DMS79 (cell line): ENCODE results near the gene TKT.

ENCODE experiments used
- DNase-seq: peaks from one replicate; lab custom pipeline; 2025; lab: John Stamatoyannopoulos, UW

Gene TKT

DNA sequence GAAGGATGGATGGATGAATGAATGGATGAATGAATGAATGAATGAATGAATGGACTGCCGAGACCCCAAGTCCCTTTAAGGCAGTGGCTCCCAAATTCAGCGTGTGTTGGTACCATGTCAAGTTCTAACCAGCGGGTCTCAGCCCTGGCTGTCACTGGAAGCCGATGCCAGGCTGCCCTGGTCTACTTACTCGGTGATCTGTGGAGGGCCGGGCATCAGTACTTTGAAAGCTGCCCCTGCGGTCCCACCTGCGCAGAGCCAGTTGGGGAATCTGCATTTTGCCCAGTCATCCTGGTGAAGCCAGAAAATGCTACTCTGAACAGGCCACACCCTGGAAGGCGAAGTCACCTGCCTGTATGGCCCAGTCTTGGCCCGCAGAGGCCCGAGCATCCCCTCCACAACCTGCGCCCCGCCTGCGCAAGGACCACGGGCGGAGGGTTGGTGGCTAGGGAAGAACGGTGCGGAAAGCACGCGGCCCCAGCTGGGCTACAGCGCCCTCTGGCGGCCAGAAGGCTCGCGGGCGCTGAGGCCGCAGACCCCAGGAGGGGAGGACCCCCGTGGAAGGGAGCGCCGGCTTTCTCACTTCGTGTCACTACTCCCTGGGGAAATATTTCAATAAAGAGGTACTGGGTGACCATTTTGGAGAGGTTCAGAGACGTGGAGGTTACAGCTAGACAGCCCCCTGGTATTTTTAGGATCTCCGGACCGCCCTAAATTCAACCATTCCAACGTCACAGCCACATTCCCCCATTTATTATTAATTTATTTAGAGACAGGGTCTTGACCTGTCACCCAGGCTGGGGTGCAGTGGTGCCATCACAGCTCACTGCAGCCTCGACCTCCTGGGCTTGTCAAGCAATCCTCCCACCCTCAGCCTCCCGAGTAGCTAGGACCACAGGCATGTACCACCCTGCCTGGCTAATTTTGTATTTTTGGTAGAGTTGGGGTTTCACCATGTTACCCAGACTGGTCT, 59.9 kb downstream of the TKT start:
- DNase-seq: no peak

DNA sequence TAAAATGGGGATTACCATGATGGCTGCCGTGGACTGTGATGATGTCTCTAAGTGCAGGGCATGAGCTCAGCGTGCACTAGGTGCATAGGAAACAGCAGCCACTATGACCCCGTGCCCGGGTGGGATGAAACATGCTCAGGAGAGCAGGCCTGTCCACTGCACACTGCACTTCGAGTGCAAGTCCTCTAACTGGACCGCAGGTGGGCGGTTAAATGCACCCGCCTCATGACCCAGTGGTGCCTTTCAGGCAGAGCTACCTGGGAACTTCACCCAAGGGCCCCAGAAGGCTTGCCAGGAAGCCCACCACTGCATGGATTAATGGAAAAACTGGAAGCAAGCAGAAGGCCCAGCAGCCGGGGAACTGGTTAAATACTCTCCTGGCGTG, 60.8 kb downstream of the TKT start:
- no peak for DNase-seq

DNA sequence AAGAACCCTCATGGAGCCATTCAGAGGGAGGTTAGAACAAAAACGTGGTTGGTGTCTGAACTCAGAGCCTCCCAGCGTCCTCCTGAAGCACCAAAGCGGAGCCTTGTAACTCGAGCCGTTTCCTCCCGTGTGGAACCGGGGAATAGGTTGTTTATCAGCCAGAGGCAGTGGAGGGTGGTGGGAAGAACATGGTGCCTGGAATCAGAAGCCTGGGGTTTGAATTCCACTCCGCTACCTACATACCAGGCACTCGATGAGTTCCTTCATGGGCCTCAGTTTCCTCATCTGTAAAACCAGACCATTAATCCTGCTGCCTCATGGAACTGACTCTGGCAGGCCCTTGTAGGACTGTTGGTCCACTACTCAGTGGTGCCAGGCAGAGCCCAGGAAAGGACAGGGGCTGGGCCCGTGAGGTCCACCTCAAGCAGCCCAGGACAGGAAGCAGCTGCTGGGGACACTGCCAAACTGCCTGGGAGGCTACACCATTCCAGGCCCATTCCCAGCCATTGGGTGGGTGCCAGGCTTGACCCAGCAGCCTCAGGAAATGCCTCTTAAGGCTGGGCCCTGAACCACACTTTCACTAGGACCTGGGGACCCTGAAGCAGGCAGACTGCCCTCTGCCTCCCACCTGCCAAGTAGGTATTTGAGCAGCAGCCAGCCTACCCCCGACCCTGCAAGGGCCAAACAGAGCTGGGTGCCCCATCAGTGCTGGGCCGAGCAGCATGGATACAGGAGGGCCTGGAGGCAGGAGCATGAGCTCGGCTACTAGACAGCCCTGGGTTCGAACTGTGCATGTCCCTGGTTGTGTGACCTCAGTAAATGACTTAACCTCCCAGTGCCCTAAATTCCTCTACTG, 61.4 kb downstream of the TKT start:
- DNase-seq: peak; percentile 19

DNA sequence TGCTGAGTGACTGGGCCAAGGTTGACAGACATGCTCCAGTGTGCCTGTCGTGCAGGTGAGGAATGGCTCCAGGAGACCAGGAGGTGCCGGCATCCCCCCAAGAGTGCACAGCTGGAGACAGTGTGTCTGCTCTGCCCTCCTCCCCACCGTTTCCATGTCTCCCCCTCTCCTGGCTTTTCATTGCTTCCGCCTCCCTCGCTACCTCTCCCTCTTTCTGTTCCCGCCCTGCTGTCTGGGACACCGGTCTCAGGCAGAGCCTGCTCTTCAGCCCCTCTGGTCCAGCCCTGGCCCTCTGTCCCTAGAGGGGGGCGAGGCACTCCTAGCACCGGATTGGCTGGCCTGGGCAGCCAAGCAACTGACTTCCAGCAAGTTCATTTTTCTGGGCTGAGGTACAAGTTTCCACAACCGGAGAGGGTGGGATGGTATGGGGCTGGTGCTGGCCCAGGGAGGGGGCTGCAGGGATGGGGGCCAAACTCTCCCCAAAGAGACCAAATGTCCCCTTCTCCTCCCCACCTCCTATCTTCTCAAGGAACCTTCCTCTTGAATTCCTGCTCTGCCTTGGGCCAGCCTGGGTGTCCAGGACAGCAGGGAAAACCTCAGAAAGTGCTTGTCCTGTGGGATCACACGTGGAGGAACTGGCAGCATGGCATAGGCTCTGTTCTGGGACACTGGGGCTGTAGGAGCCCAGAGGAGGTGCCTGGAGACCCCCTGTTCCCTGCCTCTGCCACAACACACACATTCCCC, 62.2 kb downstream of the TKT start:
- no peak for DNase-seq

DNA sequence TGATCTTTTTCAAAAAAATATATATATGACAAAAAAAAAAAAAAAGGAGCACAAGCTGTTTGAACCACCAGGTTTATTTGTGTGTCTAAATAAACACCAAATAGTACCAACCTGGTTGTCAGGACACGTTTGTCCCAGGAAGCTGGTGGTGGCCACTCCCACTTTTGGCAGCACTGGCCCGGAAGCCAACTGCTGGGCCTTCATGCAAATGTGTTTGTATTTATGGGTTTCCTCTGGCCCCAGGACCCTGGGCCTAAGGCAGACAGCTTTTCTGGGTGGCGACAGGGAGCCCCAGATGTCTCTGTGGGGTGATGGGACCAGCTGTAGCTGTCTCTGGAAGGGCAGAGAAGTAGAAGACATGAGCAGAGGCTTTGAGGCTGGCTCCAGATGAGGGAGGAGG, 63.2 kb downstream of the TKT start:
- no peak for DNase-seq

DNA sequence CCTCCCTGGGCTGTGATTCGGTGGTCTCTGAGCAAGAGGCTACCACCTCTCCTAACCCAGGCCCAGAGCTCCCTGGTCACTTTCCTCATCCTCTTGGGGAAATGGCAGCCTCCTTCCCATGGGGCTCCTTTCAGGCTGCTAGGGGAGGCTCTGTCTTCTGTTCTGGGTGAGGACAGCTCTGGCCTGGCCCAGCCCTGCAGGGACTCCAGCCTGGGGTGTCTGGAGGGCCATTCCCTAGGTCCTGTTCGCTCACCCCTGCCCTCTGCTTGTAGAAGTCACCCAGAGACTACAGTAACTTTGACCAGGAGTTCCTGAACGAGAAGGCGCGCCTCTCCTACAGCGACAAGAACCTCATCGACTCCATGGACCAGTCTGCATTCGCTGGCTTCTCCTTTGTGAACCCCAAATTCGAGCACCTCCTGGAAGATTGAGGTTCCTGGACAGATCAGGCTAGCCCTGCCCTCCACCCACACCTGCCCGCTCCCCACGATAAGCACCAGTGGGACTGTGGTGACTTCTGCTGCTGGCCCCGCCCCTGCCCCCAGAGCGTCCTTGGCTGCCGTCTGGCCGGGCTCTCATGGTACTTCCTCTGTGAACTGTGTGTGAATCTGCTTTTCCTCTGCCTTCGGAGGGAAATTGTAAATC, 63.9 kb downstream of the TKT start:
- no peak for DNase-seq

DNA sequence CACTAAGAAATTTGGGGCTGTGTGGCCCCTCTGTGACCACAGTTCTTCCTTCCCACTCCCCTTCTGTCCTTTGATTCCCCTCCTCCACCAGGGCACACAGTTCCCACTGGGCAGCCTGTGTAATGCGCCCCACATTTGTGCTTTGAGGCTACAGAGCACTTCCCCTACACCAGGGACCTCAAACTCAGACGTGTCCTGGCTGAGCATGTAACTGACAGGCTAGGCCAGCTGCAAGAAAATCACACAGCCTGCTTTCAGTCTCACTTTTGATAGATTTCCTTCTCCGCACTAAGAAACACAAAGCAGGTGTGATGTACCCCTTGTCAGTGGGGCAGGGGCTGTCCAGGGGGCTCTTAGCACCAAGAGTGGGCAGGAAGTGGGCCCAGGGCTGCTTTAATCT, 65.2 kb downstream of the TKT start:
- no peak for DNase-seq

DNA sequence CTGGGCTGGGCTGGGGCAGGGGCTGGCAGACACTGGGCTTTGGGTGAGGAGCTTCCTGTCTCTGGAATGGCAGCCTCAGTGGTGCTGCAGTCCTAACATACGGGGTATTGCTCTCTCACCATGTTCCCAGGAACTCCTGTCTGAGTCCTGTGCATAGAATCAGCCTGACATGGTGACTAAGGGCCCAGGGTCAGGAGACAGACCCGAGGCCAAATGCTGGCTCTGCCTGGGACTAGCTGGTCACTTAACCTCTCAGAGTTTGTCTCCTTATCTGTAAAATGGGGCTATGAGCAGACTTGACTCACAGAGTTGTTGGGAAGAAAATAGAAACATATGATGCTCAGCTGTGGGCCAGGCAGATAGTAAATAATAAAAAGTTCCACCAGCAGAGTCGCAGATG, 66.5 kb downstream of the TKT start:
- DNase-seq: no peak

DNA sequence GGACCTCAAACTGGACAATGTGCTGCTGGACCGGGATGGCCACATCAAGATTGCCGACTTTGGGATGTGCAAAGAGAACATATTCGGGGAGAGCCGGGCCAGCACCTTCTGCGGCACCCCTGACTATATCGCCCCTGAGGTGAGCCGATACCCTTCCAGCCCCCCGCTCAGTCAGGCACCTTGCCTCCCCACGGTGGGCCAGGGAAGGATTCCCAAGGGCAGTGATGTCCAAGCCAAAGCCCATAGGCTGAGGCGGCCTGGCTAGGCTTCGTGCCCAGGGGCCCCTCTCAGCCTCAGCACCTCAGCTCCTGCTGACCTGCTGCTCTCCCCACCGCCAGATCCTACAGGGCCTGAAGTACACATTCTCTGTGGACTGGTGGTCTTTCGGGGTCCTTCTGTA, 67.1 kb downstream of the TKT start:
- DNase-seq: no peak

DNA sequence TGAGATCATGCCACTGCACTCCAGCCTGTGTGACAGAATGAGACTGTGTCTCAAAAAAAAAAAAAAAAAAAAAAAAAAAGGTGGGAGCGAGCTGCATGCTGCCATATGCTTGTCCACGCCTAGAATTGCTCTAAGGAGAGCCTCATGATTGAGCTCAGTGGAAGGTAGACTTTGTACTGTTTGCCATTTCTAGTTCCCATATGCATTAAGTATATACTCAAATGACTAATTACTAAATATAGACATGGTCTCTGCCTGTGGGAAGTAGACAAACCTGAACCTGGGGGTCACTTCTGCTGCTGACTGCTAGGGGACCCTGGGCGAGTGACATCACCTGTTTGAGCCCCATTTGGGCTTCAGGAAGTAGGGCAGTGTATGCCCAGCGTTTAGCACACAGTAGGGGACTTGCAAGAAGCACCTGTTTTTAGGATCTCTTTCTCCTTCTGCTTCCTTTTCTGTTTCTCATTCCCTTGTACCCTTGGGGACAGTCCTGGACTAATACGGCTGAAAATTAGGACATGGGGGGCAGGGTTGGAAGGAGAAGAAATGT, 67.6 kb downstream of the TKT start:
- no peak for DNase-seq

DNA sequence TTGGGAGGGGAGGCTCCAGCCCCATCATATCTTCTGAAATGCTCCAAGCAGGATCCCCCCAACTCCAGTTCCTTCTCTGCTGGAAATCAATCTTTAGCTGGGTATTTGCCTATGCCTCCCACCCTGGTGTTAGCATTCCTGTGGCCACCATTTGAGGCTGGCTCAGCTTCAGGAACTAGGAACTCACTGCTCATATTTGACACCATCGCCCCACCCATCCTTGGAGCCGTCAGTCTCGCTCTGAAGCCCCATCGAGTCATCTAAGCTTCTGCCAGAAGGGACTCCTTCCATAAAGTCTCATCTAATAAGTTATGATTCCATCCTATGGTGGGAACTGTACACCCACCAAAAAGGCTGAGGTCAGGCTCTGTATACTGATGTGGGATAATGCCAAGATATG, 68.4 kb downstream of the TKT start:
- no peak for DNase-seq

DNA sequence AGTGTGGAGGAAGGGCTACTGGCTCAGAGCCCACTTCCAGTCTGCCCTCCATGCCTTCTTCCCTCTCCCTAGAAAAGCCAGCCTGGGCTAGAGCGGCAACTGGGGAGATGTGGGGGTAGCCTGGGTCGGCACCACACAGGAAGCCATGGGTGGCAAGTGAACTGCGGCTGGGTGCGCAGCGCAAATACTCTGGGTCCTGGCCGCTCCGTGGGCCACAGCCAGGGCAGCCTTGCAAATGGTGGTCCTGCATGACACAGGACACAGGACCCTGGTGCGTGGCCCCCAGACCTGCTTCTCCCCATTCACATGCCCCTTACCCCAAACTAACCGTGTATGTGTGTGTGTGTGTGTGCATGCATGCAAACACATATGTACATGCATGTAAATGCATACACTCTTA, 69.1 kb downstream of the TKT start:
- DNase-seq: no peak

DNA sequence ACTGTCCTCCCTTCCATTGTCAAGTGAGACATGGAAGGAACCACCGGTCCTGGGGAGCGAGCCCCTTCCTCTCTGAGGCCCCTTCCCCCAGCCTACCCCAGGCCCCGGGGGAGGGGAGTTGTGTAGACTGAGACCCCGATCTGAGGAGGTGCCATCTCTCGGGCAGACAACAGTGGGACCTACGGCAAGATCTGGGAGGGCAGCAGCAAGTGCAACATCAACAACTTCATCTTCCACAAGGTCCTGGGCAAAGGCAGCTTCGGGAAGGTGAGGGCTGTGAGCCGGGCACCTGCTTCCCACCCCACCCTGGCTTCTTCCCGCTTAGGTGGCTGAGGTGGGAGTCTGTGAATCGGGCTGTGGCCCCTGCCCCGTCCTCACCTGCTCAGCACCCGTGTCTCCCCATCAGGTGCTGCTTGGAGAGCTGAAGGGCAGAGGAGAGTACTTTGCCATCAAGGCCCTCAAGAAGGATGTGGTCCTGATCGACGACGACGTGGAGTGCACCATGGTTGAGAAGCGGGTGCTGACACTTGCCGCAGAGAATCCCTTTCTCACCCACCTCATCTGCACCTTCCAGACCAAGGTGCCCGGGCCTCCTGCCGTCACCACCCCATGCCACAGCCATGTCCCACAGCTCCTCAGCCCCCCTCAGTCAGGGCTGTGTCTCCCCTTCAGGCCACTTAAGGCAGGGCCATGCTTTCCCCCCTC, 69.9 kb downstream of the TKT start:
- no peak for DNase-seq

DNA sequence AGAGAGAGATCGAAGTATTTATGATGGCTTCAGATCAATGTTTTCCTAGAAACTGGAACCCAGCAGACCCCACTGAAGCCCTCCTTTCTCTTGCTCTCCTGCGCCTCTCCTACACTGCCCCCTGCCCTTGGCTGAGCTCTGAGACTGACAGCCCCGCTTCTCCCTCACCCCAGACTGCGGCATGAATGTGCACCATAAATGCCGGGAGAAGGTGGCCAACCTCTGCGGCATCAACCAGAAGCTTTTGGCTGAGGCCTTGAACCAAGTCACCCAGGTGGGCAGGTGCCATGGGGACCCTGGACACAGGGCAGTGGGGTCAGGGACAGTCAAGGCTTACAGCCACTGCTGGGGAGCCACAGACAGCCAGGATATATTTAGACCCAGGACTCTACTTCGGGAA, 71.1 kb downstream of the TKT start:
- DNase-seq: no peak

DNA sequence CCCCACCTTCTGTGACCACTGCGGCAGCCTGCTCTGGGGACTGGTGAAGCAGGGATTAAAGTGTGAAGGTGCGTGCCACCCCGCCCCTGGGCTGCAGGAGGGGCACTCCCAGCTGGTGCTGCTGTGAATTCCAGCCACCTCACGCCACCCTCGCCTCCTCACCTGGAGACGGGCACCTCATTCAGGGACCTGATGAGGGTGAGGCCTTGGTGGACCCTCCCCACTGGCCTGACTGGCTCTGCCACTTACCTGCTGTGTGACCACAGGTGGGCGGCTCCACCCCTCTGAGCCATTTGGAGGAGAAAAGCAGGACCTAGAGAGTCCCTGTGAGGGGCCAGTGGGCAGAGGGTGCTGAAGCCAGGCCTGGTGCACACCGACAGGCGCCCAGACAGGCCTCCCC, 72.3 kb downstream of the TKT start:
- DNase-seq: no peak

DNA sequence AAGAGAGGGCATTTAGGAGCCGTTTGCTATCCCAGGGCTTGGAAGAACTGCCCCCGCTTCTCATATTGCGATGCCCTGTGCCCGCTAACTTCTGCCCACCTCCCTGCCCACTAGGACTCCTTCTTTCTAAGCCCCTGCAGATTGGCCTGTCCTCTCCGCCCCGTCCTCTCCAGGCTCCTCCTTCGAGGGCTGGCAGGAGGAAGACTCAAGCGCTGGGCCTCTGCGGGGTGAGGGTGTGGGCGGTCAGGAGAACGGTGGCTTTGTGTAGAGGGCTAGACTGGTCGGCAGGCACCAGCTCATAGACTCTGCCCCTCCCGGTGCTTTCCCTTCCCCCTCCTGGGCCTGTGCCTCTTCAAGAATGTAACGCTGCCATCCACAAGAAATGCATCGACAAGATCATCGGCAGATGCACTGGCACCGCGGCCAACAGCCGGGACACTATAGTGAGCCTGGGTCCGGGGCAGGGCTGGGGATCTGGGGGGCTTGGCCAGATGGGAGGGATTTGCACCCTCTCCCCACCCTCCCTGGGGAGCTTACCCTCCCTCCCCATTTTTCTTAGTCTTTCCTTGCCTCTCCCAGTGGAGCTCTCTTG, 73.0 kb downstream of the TKT start:
- no peak for DNase-seq

DNA sequence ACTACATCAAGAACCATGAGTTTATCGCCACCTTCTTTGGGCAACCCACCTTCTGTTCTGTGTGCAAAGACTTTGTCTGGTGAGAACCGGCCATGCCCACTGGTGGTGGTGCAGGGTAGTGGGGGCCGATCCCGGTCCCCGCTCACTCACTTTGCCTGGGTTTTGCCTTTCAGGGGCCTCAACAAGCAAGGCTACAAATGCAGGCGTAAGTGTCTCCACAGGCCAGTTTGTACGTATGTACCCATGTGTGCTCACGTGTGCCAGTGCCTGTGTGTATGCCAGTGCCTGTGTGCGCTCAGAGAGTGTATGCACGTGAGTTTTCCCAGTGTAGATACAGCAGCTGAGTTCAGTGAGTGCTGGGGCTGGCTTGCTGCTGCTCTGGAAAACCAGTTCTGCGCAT, 74.3 kb downstream of the TKT start:
- no peak for DNase-seq

DNA sequence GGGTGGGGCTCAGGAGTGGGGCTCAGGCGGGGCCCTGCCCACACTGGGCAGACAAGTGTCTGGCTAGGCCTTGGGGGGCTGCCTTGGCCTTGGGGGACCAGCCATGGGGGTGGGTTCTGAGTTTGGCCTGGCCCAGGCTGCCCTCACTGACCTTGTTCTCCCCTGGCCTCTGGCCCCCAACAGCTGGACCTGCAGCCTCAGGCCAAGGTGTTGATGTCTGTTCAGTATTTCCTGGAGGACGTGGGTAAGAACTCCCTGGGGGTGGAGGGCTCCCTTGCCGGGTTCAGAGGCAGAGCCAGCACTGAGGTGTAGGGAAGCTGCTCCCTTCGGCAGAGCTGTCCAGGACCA, 74.8 kb downstream of the TKT start:
- no peak for DNase-seq

DNA sequence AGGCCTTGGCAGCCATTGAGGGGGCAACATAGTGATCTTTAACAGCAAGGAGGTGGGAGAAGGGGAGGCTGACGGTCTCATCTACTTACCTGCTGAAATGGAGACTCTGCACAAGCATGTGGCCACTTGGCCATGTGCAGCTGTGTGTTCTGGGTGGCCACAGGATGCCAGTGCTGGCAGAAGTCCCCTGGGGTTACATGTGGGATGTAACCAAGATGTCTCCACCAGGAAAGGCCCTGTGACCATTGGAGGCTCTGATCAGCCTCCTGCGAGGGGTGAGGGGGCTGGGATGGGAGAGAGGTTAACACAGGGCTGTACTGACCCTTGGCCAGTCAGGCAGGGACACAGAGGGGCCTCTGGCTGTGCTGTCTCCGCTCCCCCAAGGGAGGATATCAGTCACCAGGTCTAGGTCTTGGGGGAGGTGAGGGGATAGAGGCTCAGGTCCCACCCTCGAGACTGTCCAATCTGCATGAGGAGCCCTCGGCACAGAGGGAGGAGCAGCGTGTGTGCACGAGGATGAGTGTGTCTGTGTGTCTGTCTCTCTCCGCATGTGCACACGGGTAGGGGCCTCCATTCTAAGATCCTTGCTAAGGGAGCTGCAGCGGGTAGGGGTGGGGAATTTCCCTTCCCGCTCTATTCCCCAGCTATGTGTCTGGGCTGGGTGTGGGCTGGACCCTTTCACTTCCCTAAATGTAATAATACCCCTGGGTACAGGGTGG, 75.4 kb downstream of the TKT start:
- no peak for DNase-seq

DNA sequence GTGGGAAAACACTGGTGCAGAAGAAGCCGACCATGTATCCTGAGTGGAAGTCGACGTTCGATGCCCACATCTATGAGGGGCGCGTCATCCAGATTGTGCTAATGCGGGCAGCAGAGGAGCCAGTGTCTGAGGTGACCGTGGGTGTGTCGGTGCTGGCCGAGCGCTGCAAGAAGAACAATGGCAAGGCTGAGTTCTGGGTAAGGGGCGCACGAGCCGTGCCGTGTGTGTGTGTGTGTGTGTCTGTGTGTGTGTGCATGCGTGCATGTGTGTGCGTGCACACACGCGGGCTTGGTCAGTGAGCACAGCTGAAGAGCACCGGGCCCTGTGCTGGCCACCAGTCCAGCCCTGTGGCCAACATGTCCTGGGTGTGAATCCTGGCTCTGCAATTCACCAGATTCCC, 76.2 kb downstream of the TKT start:
- no peak for DNase-seq
